HG02678 (cell line): ENCODE measurements around the gene C19orf38.

Source experiments
- ATAC-seq: cut with Tn5 transposase; IDR thresholded peaks from one replicate; pipeline ENCODE4 v1.9.1; 2021; ENCODE audit warnings: mild to moderate bottlenecking, moderate library complexity; ENCODE audit not compliant: unreplicated experiment

The C19orf38 gene

GRCh38 chr19:10848230-10848856, at the start of gene C19orf38:
Gene C19orf38, plus strand, starts transcription at chr19:10848415. Its CDS starts 94 bp downstream, at chr19:10848509.
- ATAC-seq = no peak

GRCh38 chr19:10800488-10800887, 47.7 kb upstream of the C19orf38 start:
- no peak for ATAC-seq

- no peak for ATAC-seq
Measured at GRCh38 chr19:10802479-10802878, 45.7 kb upstream of the C19orf38 start.

- ATAC-seq = no peak
Measured at GRCh38 chr19:10803252-10803651, 45.0 kb upstream of the C19orf38 start.

GRCh38 chr19:10805065-10805757, 43.0 kb upstream of the C19orf38 start:
- ATAC-seq = no peak

GRCh38 chr19:10805758-10806247, 42.4 kb upstream of the C19orf38 start:
- no peak for ATAC-seq

- ATAC-seq = no peak
Measured at GRCh38 chr19:10808937-10809649, 39.1 kb upstream of the C19orf38 start.

GRCh38 chr19:10809651-10810285, 38.4 kb upstream of the C19orf38 start:
- no peak for ATAC-seq

GRCh38 chr19:10811391-10812111, 36.7 kb upstream of the C19orf38 start:
- ATAC-seq = no peak

- ATAC-seq = no peak
Measured at GRCh38 chr19:10812196-10812595, 36.0 kb upstream of the C19orf38 start.

- no peak for ATAC-seq
Measured at GRCh38 chr19:10812902-10813404, 35.3 kb upstream of the C19orf38 start.

- ATAC-seq = no peak
Measured at GRCh38 chr19:10815007-10815536, 33.1 kb upstream of the C19orf38 start.

GRCh38 chr19:10815969-10816644, 32.1 kb upstream of the C19orf38 start:
- ATAC-seq = no peak

- ATAC-seq = no peak
Measured at GRCh38 chr19:10816691-10817090, 31.5 kb upstream of the C19orf38 start.

GRCh38 chr19:10817291-10818038, 30.8 kb upstream of the C19orf38 start:
- no peak for ATAC-seq

- no peak for ATAC-seq
Measured at GRCh38 chr19:10818301-10819123, 29.7 kb upstream of the C19orf38 start.

GRCh38 chr19:10819124-10820060, 28.8 kb upstream of the C19orf38 start:
- no peak for ATAC-seq
